HEK293 (cell line): ENCODE data around the gene TNN.

Experiments used
- CTCF ChIA-PET: fragments of 350-600 bp; formaldehyde crosslinking; extraction: SDS; loops from one replicate; lab custom pipeline; 2021; ENCODE audit warnings: antibody characterized with exemption; lab: Yijun Ruan, JAX
- POLR2A ChIA-PET: fragments of 300-600 bp; formaldehyde crosslinking; extraction: SDS; loops from one replicate; lab custom pipeline; 2020; ENCODE audit warnings: antibody characterized with exemption, inconsistent platforms; lab: Yijun Ruan, JAX
- H3K27ac ChIP-seq: fragments of 200-500 bp; sonication (Bioruptor generic); 2 replicates; pipeline ENCODE4 v1.5.1; 2014; ENCODE audit warnings: low read depth, low read length, control low read depth, inconsistent platforms; ENCODE audit errors: extremely low read depth
- H3K36me3 ChIP-seq, 2 experiments: fragments of 200-500 bp in 1 of 2; sonication (Bioruptor generic) in 1 of 2; 1 replicate in 1 of 2; 2 replicates in 1 of 2; pipeline ENCODE4 v1.5.1; 2014 to 2017; ENCODE audit warnings: inconsistent platforms in 2 of 2, low read length in 2 of 2; ENCODE audit not compliant: control insufficient read depth in 2 of 2, insufficient read depth in 1 of 2
- H3K4me1 ChIP-seq: fragments of 200-500 bp; sonication (Bioruptor generic); 2 replicates; pipeline ENCODE4 v1.5.1; 2014; ENCODE audit warnings: mild to moderate bottlenecking, low read length, inconsistent platforms; ENCODE audit not compliant: control insufficient read depth, insufficient read depth
- H3K4me3 ChIP-seq: 2 replicates; pipeline ENCODE4 v1.5.1; 2011; ENCODE audit warnings: low read depth, mild to moderate bottlenecking, control low read depth, low read length, moderate library complexity
- H3K9me3 ChIP-seq: fragments of 200-500 bp; sonication (Bioruptor generic); 2 replicates; pipeline ENCODE4 v1.5.1; 2014; ENCODE audit warnings: low read depth, low read length, inconsistent platforms; ENCODE audit not compliant: control insufficient read depth, insufficient read depth
- SALL2 ChIP-seq: fragments of 450-650 bp; formaldehyde crosslinking; IDR thresholded peaks from 2 replicates; pipeline ENCODE4 v1.5.0; 2017; ENCODE audit warnings: missing biosample characterization, mild to moderate bottlenecking, missing genetic modification characterization, borderline replicate concordance
- SP3 ChIP-seq: fragments of 450-650 bp; formaldehyde crosslinking; IDR thresholded peaks from 2 replicates; pipeline ENCODE4 v1.5.1; 2016; ENCODE audit warnings: missing biosample characterization, missing genetic modification characterization
- SP7 ChIP-seq: fragments of 450-650 bp; formaldehyde crosslinking; IDR thresholded peaks from 2 replicates; pipeline ENCODE4 v1.5.1; 2016; ENCODE audit warnings: missing biosample characterization, missing genetic modification characterization
- ZBTB8A ChIP-seq: fragments of 450-650 bp; formaldehyde crosslinking; IDR thresholded peaks from 2 replicates; pipeline ENCODE4 v1.5.1; 2016; ENCODE audit warnings: missing biosample characterization, missing genetic modification characterization
- ZNF184 ChIP-seq: fragments of 450-650 bp; IDR thresholded peaks from 2 replicates; pipeline ENCODE4 v1.5.1; 2018; ENCODE audit warnings: missing biosample characterization, mild to moderate bottlenecking, missing genetic modification characterization
- ZNF2 ChIP-seq: fragments of 450-650 bp; formaldehyde crosslinking; IDR thresholded peaks from 2 replicates; pipeline ENCODE4 v1.5.1; 2016; ENCODE audit warnings: missing biosample characterization, missing genetic modification characterization
- ZNF292 ChIP-seq: fragments of 450-650 bp; formaldehyde crosslinking; IDR thresholded peaks from 2 replicates; pipeline ENCODE4 v1.5.1; 2016; ENCODE audit warnings: low read depth, missing biosample characterization, missing genetic modification characterization, borderline replicate concordance
- ZNF548 ChIP-seq: fragments of 450-650 bp; formaldehyde crosslinking; IDR thresholded peaks from 2 replicates; pipeline ENCODE4 v1.5.1; 2016; ENCODE audit warnings: missing biosample characterization, missing genetic modification characterization
- ZNF571 ChIP-seq: fragments of 450-650 bp; formaldehyde crosslinking; IDR thresholded peaks from 2 replicates; pipeline ENCODE4 v1.5.0; 2017; ENCODE audit warnings: missing biosample characterization, missing genetic modification characterization
- ZNF600 ChIP-seq: fragments of 450-650 bp; formaldehyde crosslinking; IDR thresholded peaks from 2 replicates; pipeline ENCODE4 v1.5.1; 2016; ENCODE audit warnings: missing biosample characterization, missing genetic modification characterization
- ZNF654 ChIP-seq: fragments of 450-650 bp; formaldehyde crosslinking; IDR thresholded peaks from 2 replicates; pipeline ENCODE4 v1.5.1; 2016; ENCODE audit warnings: low read depth, missing biosample characterization, missing genetic modification characterization
- ZNF692 ChIP-seq: fragments of 450-650 bp; formaldehyde crosslinking; IDR thresholded peaks from 2 replicates; pipeline ENCODE4 v1.5.1; 2016; ENCODE audit warnings: missing biosample characterization, missing genetic modification characterization
- ZNF704 ChIP-seq: fragments of 450-650 bp; formaldehyde crosslinking; IDR thresholded peaks from 2 replicates; pipeline ENCODE4 v1.5.1; 2016; ENCODE audit warnings: missing biosample characterization, missing genetic modification characterization
- ZSCAN16 ChIP-seq: fragments of 450-650 bp; formaldehyde crosslinking; IDR thresholded peaks from 2 replicates; pipeline ENCODE4 v1.5.1; 2016; ENCODE audit warnings: missing biosample characterization, missing genetic modification characterization
- TF ChIP-seq, protein P1 (sequence below): fragments of 450-650 bp; formaldehyde crosslinking; IDR thresholded peaks from 2 replicates; pipeline ENCODE4 v1.5.1; 2016; ENCODE audit warnings: missing biosample characterization, missing genetic modification characterization
- TF ChIP-seq, protein P2 (sequence below): fragments of 450-650 bp; formaldehyde crosslinking; IDR thresholded peaks from 2 replicates; pipeline ENCODE4 v1.5.1; 2016; ENCODE audit warnings: missing biosample characterization, missing genetic modification characterization

Gene TNN

DNA sequence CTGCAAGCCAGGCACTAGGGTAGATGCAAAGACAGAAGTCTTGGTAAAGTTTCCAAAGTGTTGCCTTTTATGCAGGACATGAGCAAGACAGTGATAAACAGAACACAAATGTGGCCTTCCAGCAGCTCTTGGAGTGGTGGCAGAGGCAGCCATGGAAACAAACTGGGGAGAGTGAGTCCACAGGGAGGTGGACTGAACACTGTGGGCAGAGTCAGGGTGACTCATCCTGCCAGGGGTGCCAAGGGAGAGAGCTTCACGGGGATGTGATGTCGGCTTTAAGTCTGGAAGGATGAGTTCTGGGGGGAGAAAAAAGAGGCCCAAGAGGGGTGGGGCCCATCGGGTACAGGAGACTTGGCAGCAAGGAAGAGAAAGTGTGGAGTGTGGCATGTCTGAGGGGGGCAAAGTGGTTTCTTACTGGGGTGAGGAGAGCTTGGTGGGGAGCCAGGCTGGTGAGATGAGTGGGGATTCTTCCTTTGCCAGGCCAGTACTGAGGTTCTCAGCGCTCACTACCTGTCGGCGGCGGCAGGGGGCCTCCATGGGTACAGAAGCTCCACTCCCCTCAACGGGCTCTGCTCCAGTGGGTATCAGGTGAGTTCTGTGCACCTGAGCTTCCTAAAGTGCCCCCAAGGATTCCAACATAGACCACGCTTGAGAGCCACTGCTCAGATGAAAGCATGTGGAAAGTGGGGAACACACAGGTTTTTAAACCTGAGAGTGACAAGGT is 83.1 kb downstream of the TNN start:
- Histone ChIP-seq H3K4me1 (no peaks in the 10 kb centered on the region), H3K36me3 (no peaks in the 10 kb centered on the region), H3K4me3 (no peak overlapping the region)
- POLR2A ChIA-PET = no interaction called here
- no peak for TF ChIP-seq ZNF600
- TF ChIP-seq, protein P1, sequence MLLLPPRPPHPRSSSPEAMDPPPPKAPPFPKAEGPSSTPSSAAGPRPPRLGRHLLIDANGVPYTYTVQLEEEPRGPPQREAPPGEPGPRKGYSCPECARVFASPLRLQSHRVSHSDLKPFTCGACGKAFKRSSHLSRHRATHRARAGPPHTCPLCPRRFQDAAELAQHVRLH (tag by site-specific recombination) = no peak
- TF ChIP-seq ZNF692 (tag by site-specific recombination) = peak; percentile 82
- no peak for TF ChIP-seq ZNF704 (tag by site-specific recombination)
- TF ChIP-seq, all 188 proteins: peak for 1
- CTCF ChIA-PET = interaction anchor here (0.6 to 5.8 kb wide), 25 partner anchors 11 to 927 kb away, joined by 3 to 156 read pairs (median 4); no protein-coding TSS in a partner anchor
- H3K9me3 ChIP-seq = no peaks in the 10 kb centered on the region
- no peak overlapping the region for H3K27ac ChIP-seq

DNA sequence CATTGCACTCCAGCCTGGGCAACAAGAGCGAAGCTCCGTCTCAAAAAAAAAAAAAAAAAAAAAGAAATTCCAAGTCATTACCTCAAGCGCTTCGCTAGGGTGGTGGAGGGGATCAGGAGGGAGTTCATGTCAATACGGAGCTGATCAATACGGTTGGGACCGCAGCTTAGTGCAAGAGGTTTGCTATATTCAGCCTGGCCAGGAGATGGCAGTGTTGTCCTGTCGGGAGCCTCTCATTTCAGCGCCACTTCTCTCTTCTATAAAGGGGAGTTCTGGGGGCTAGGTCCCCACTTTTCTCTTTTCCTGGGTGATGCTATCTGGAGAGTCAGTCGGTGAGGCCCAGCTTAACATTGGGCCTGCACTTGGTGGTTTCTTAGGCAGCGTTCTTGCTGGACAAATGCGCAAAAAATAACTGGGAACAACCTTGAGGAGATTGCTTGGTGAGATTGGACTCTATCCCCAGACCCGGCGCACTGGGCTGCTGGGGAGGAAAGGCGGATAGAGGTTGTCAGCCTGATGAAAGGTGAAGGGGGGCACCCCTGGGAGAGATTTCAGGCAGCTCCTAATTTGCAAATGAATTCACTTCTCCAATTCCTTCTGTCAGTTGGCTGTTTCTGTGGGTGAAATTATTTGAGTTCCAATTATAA is 84.5 kb downstream of the TNN start:
- Histone ChIP-seq H3K27ac (no peak overlapping the region), H3K4me3 (no peak overlapping the region)
- no peak for TF ChIP-seq ZNF548 (tag by site-specific recombination)
- TF ChIP-seq, protein P2, sequence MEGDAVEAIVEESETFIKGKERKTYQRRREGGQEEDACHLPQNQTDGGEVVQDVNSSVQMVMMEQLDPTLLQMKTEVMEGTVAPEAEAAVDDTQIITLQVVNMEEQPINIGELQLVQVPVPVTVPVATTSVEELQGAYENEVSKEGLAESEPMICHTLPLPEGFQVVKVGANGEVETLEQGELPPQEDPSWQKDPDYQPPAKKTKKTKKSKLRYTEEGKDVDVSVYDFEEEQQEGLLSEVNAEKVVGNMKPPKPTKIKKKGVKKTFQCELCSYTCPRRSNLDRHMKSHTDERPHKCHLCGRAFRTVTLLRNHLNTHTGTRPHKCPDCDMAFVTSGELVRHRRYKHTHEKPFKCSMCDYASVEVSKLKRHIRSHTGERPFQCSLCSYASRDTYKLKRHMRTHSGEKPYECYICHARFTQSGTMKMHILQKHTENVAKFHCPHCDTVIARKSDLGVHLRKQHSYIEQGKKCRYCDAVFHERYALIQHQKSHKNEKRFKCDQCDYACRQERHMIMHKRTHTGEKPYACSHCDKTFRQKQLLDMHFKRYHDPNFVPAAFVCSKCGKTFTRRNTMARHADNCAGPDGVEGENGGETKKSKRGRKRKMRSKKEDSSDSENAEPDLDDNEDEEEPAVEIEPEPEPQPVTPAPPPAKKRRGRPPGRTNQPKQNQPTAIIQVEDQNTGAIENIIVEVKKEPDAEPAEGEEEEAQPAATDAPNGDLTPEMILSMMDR = peak; percentile 84
- TF ChIP-seq ZNF184 = no peak
- TF ChIP-seq ZNF654 = peak; percentile 97
- no peak for TF ChIP-seq SP7
- TF ChIP-seq SP3 = no peak
- TF ChIP-seq ZNF2 (tag by site-specific recombination) = peak; percentile 70; the same call in 1 of the 2 replicates
- TF ChIP-seq ZNF571 = no peak
- TF ChIP-seq ZNF292 (tag by site-specific recombination) = no peak
- TF ChIP-seq ZSCAN16 (tag by site-specific recombination) = no peak
- TF ChIP-seq ZBTB8A = no peak
- TF ChIP-seq SALL2 = no peak

More for the DNA sequence above, 84.5 kb downstream of the TNN start:
- POLR2A ChIA-PET = interaction anchor here (0.6 kb wide), 2 partner anchors 221 to 913 kb away, joined by 5 read pairs; no protein-coding TSS in a partner anchor
- no peaks in the 10 kb centered on the region for H3K9me3 ChIP-seq
- no peaks in the 10 kb centered on the region for H3K36me3 ChIP-seq
- CTCF ChIA-PET = interaction anchor here (0.6 to 5.8 kb wide), 72 partner anchors 10 to 1727 kb away, joined by 3 to 156 read pairs (median 4); partner anchors contain the start of gene KIAA0040
- no peaks in the 10 kb centered on the region for H3K4me1 ChIP-seq
